Body of pancreas (tissue), 4 donors: ENCODE data around the gene KRT80.

ENCODE experiments used
- POLR2A ChIP-seq, 3 donors: fragments of 450-650 bp; IDR thresholded peaks; one replicate each; pipeline ENCODE4 v1.6.1; 2016; ENCODE audit warnings: antibody characterized with exemption in 3 of 3, mild to moderate bottlenecking in 2 of 3
- TF ChIP-seq, protein P1 (sequence below), 7 experiments: fragments of 450-650 bp in 4 of 7; fragments of 200-600 bp in 3 of 7; sonication (generic) in 3 of 7; IDR thresholded peaks; one replicate each; pipeline ENCODE4 v1.5.1; 2016 to 2019; ENCODE audit warnings: antibody characterized with exemption in 7 of 7

DNA sequence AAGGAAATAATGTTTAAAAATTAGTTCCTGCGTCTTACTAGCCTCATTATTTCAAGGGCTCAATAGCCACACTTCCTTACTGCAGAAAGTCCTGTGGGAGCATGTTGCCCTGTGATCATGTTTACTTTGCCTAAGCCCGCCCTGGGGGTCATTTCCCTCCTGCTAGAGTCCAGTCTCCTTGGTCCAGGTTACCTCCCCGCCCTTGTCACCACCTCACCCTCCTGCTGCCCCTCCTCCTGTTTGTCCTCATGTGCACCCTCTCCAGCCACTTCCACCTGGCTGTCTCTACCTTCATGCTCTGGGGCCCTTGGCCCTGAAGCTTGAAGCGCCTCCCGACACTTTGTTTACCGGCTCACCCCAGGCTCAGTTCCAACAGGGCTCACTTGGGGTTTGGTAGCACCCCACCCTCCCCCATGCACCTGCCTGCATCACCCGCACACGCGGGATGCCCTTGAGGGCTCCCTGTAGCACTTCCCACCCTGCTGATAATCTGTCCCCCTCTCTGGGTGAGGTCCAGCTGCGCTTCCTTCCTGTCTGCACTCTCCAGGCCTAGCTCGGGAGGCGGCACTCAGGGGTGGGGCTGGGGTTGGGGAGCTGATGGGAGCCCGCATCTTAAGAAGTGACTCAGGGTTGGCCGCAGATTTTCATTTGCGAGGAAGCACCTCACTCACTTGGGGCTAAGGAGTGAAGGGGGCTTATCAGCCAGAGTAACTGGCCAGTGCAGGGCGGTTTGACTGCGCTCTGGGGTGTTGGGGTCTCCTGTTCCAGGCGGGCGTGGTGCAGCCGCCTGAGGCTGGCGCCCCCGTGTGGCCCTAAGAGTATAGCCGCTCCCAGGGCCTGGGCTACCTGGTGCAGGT lies 72.2 kb downstream of the KRT80 start:
- TF ChIP-seq POLR2A (IDR thresholded peaks at IDR 0.05): no peak
- TF ChIP-seq, protein P1, sequence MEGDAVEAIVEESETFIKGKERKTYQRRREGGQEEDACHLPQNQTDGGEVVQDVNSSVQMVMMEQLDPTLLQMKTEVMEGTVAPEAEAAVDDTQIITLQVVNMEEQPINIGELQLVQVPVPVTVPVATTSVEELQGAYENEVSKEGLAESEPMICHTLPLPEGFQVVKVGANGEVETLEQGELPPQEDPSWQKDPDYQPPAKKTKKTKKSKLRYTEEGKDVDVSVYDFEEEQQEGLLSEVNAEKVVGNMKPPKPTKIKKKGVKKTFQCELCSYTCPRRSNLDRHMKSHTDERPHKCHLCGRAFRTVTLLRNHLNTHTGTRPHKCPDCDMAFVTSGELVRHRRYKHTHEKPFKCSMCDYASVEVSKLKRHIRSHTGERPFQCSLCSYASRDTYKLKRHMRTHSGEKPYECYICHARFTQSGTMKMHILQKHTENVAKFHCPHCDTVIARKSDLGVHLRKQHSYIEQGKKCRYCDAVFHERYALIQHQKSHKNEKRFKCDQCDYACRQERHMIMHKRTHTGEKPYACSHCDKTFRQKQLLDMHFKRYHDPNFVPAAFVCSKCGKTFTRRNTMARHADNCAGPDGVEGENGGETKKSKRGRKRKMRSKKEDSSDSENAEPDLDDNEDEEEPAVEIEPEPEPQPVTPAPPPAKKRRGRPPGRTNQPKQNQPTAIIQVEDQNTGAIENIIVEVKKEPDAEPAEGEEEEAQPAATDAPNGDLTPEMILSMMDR (IDR thresholded peaks at IDR 0.05): peak; percentile 51 to 87 (median 68)
